Vagina (tissue), 2 donors: Measurements from ENCODE around the gene SFMBT2.

Source experiments
- POLR2A ChIP-seq, 2 donors: fragments of 450-650 bp; IDR thresholded peaks; one replicate each; pipeline ENCODE4 v1.6.1; 2017; ENCODE audit warnings: antibody characterized with exemption in 2 of 2, mild to moderate bottlenecking in 2 of 2, moderate library complexity in 2 of 2
- POLR2AphosphoS5 ChIP-seq, 2 donors: sonication (generic); formaldehyde crosslinking; IDR thresholded peaks; one replicate each; pipeline ENCODE4 v1.9.0; 2017; ENCODE audit warnings: antibody characterized with exemption in 2 of 2, mild to moderate bottlenecking in 2 of 2, low read depth in 1 of 2; ENCODE audit not compliant: insufficient read depth in 1 of 2
- TF ChIP-seq, protein P1 (sequence below), 3 experiments: fragments of 450-650 bp in 2 of 3; fragments of 200-600 bp in 1 of 3; sonication (generic) in 1 of 3; IDR thresholded peaks; one replicate each; pipeline ENCODE4 v1.5.1; 2017 to 2019; ENCODE audit warnings: antibody characterized with exemption in 3 of 3, mild to moderate bottlenecking in 2 of 3, moderate library complexity in 2 of 3

GRCh38 chr10:7164955-7165354 is 245.9 kb downstream of the SFMBT2 start:
- TF ChIP-seq POLR2A (IDR thresholded peaks at IDR 0.05) (no peak), POLR2AphosphoS5 (IDR thresholded peaks at IDR 0.05; ENCODE audit: insufficient read depth in 1 of 2, low read depth in 1 of 2) (no peak)
- TF ChIP-seq, protein P1, sequence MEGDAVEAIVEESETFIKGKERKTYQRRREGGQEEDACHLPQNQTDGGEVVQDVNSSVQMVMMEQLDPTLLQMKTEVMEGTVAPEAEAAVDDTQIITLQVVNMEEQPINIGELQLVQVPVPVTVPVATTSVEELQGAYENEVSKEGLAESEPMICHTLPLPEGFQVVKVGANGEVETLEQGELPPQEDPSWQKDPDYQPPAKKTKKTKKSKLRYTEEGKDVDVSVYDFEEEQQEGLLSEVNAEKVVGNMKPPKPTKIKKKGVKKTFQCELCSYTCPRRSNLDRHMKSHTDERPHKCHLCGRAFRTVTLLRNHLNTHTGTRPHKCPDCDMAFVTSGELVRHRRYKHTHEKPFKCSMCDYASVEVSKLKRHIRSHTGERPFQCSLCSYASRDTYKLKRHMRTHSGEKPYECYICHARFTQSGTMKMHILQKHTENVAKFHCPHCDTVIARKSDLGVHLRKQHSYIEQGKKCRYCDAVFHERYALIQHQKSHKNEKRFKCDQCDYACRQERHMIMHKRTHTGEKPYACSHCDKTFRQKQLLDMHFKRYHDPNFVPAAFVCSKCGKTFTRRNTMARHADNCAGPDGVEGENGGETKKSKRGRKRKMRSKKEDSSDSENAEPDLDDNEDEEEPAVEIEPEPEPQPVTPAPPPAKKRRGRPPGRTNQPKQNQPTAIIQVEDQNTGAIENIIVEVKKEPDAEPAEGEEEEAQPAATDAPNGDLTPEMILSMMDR (IDR thresholded peaks at IDR 0.05): no peak
